HepG2 (cell line): ENCODE data around the gene CEBPB. TPM values are rescaled to one million over a fixed set of nuclear protein-coding genes. Genes with fewer than 3 reads are reported as not detected.

Experiments used
- DZIP1 ChIP-seq: sonication (generic); formaldehyde crosslinking; IDR thresholded peaks from 2 replicates; pipeline ENCODE4 v1.5.0; 2020; ENCODE audit warnings: mild to moderate bottlenecking, missing genetic modification reagents
- MAZ ChIP-seq, 2 experiments: sonication (generic) in 1 of 2; formaldehyde crosslinking in 1 of 2; IDR thresholded peaks; 2 replicates each; pipeline versions ENCODE4 v1.5.0 to v1.6.1; 2012 to 2020; ENCODE audit warnings: low read depth in 2 of 2, mild to moderate bottlenecking in 2 of 2, borderline replicate concordance in 1 of 2, improper control_type of control experiment in 1 of 2, low read length in 1 of 2, missing genetic modification reagents in 1 of 2, moderate library complexity in 1 of 2
- PLRG1 ChIP-seq: fragments of 450-650 bp; conservative IDR thresholded peaks from 2 replicates; pipeline ENCODE4 v1.6.1; 2016
- SMARCC2 ChIP-seq: fragments of 450-650 bp; IDR thresholded peaks from 2 replicates; pipeline ENCODE4 v1.6.1; 2017; ENCODE audit warnings: antibody characterized with exemption, mild to moderate bottlenecking
- TCF12 ChIP-seq, 2 experiments: fragments of 450-650 bp in 1 of 2; sonication (generic) in 1 of 2; formaldehyde crosslinking in 1 of 2; IDR thresholded peaks; 2 replicates each; pipeline versions ENCODE4 v1.6.1 to v1.8.0; 2017 to 2022; ENCODE audit warnings: antibody characterized with exemption in 1 of 2, mild to moderate bottlenecking in 1 of 2, missing genetic modification reagents in 1 of 2, moderate library complexity in 1 of 2
- TSC22D2 ChIP-seq: sonication (generic); formaldehyde crosslinking; IDR thresholded peaks from 2 replicates; pipeline ENCODE4 v1.5.1; 2020; ENCODE audit warnings: missing genetic modification reagents, mild to moderate bottlenecking, borderline replicate concordance
- ZNF10 ChIP-seq: sonication (generic); formaldehyde crosslinking; IDR thresholded peaks from 2 replicates; pipeline ENCODE4 v1.4.0; 2020; ENCODE audit warnings: mild to moderate bottlenecking, low read depth, missing genetic modification reagents, borderline replicate concordance
- ZNF326 ChIP-seq: sonication (generic); formaldehyde crosslinking; IDR thresholded peaks from 2 replicates; pipeline ENCODE4 v1.4.0; 2020; ENCODE audit warnings: missing genetic modification reagents, borderline replicate concordance
- ZNF441 ChIP-seq: sonication (generic); formaldehyde crosslinking; IDR thresholded peaks from 2 replicates; pipeline ENCODE4 v1.7.0; 2021; ENCODE audit warnings: missing genetic modification reagents, borderline replicate concordance
- ZNF687 ChIP-seq: sonication (generic); formaldehyde crosslinking; IDR thresholded peaks from 2 replicates; pipeline ENCODE4 v1.5.1; 2020; ENCODE audit warnings: mild to moderate bottlenecking, missing genetic modification reagents, moderate library complexity
- polyA plus RNA-seq, 8 experiments: library from polyadenylated mRNA; depleted of rRNA in 3 of 8; stranded (reverse) in 7 of 8; unstranded in 1 of 8; fragments of >200 nt; fragmentation: Illumina TruSeq in 4 of 8; extraction: Trizol in 4 of 8; gene quantifications; 2 replicates each; pipeline versions ENCODE4 v1.2.1 to v1.2.3, GENCODE V29; 2011 to 2016; ENCODE audit warnings: low read depth in 4 of 8, missing spikeins in 1 of 8, mixed read lengths in 1 of 8; ENCODE audit not compliant: insufficient read depth in 1 of 8
- total RNA-seq, 5 experiments: library from RNA; depleted of rRNA; stranded (reverse); fragments of >200 nt; fragmentation: Illumina TruSeq; extraction: Trizol; gene quantifications; 2 replicates each; pipeline ENCODE4 v1.2.3, GENCODE V29; 2016; ENCODE audit warnings: low read depth in 1 of 5
- TF ChIP-seq, protein P1 (sequence below): sonication (generic); formaldehyde crosslinking; IDR thresholded peaks from one replicate; pipeline ENCODE4 v1.5.1; 2020; ENCODE audit warnings: mild to moderate bottlenecking, missing genetic modification reagents; ENCODE audit errors: not compliant biosample characterization

CEBPB gene
- total and polyA plus RNA-seq, 2 of the 13 experiments (the other 11 are each of a cell fraction or from before 2014, with no cell fraction given): 18.5 to 28.2 TPM

- TF ChIP-seq, protein P1, sequence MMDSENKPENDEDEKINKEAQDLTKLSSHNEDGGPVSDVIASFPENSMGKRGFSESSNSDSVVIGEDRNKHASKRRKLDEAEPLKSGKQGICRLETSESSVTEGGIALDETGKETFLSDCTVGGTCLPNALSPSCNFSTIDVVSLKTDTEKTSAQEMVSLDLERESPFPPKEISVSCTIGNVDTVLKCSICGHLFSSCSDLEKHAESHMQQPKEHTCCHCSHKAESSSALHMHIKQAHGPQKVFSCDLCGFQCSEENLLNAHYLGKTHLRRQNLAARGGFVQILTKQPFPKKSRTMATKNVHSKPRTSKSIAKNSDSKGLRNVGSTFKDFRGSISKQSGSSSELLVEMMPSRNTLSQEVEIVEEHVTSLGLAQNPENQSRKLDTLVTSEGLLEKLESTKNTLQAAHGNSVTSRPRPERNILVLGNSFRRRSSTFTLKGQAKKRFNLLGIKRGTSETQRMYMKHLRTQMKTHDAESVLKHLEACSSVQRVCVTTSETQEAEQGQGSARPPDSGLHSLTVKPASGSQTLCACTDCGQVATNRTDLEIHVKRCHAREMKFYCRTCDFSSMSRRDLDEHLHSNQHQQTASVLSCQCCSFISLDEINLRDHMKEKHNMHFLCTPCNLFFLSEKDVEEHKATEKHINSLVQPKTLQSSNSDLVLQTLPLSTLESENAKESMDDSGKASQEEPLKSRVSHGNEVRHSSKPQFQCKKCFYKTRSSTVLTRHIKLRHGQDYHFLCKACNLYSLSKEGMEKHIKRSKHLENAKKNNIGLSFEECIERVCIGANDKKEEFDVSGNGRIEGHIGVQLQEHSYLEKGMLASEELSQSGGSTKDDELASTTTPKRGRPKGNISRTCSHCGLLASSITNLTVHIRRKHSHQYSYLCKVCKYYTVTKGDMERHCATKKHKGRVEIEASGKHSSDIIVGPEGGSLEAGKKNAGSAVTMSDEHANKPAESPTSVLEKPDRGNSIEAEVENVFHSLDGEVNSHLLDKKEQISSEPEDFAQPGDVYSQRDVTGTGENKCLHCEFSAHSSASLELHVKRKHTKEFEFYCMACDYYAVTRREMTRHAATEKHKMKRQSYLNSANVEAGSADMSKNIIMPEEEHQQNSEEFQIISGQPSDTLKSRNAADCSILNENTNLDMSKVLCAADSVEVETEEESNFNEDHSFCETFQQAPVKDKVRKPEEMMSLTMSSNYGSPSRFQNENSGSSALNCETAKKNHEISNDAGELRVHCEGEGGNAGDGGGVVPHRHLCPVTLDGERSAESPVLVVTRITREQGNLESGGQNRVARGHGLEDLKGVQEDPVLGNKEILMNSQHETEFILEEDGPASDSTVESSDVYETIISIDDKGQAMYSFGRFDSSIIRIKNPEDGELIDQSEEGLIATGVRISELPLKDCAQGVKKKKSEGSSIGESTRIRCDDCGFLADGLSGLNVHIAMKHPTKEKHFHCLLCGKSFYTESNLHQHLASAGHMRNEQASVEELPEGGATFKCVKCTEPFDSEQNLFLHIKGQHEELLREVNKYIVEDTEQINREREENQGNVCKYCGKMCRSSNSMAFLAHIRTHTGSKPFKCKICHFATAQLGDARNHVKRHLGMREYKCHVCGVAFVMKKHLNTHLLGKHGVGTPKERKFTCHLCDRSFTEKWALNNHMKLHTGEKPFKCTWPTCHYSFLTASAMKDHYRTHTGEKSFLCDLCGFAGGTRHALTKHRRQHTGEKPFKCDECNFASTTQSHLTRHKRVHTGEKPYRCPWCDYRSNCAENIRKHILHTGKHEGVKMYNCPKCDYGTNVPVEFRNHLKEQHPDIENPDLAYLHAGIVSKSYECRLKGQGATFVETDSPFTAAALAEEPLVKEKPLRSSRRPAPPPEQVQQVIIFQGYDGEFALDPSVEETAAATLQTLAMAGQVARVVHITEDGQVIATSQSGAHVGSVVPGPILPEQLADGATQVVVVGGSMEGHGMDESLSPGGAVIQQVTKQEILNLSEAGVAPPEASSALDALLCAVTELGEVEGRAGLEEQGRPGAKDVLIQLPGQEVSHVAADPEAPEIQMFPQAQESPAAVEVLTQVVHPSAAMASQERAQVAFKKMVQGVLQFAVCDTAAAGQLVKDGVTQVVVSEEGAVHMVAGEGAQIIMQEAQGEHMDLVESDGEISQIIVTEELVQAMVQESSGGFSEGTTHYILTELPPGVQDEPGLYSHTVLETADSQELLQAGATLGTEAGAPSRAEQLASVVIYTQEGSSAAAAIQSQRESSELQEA (CRISPR knock-in tag): peak; percentile 47
- TF ChIP-seq MAZ (IDR thresholded peaks at IDR 0.05; ENCODE audit: borderline replicate concordance, low read depth, low read length): no peak
- peak; percentile 23; the same call in 1 of the 2 replicates for TF ChIP-seq MAZ (CRISPR knock-in tag; IDR thresholded peaks at IDR 0.05; ENCODE audit: low read depth)
- TF ChIP-seq PLRG1: no peak
- TF ChIP-seq ZNF10 (CRISPR knock-in tag): no peak
- TF ChIP-seq DZIP1: 0 out of 2 replicates have a peak, but pooled peaks have one; percentile 88
- no peak for TF ChIP-seq ZNF326 (CRISPR knock-in tag)
- peak; percentile 60 for TF ChIP-seq ZNF687 (CRISPR knock-in tag)
- TF ChIP-seq ZNF441 (CRISPR knock-in tag): no peak
- TF ChIP-seq TSC22D2 (CRISPR knock-in tag): no peak
- TF ChIP-seq TCF12 (IDR thresholded peaks at IDR 0.05): no peak
- no peak for TF ChIP-seq TCF12 (CRISPR knock-in tag; IDR thresholded peaks at IDR 0.05)
- TF ChIP-seq SMARCC2: no peak
Measured at GRCh38 chr20:50193199-50193835, 2.7 kb downstream of the CEBPB start (continued).
